ENCODE data around the gene ZRANB3.

ZRANB3 gene

DNA sequence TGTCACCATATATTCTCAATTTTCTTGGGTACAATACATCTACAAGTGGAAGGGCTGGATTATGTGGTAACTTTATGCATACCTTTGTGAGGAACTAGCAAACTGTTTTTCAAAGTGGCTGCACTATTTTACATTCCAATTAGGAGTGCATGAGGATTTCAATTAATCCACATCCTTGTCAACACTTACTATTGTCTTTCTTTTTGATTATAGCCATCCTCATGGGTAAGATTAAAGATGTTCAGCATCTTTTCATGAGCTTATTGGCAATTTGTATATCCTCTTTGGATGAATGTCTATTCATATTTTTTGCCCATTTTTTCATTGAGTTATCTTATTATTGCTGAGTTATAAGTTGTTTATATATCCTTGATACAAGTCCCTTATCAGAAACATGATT, 73.7 kb downstream of the ZRANB3 start:
- H3K9me2 ChIP-seq (ENCODE audit: low read depth, low read length): no peaks in the 10 kb centered on the region
- TF ChIP-seq, protein P1, sequence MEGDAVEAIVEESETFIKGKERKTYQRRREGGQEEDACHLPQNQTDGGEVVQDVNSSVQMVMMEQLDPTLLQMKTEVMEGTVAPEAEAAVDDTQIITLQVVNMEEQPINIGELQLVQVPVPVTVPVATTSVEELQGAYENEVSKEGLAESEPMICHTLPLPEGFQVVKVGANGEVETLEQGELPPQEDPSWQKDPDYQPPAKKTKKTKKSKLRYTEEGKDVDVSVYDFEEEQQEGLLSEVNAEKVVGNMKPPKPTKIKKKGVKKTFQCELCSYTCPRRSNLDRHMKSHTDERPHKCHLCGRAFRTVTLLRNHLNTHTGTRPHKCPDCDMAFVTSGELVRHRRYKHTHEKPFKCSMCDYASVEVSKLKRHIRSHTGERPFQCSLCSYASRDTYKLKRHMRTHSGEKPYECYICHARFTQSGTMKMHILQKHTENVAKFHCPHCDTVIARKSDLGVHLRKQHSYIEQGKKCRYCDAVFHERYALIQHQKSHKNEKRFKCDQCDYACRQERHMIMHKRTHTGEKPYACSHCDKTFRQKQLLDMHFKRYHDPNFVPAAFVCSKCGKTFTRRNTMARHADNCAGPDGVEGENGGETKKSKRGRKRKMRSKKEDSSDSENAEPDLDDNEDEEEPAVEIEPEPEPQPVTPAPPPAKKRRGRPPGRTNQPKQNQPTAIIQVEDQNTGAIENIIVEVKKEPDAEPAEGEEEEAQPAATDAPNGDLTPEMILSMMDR (IDR thresholded peaks at IDR 0.05; ENCODE audit: low read length): no peak
- TF ChIP-seq EZH2 (IDR thresholded peaks at IDR 0.05; ENCODE audit: borderline replicate concordance, low read length): no peak
- no peak overlapping the region for H3K27ac ChIP-seq (ENCODE audit: low read depth, low read length, poor library complexity, severe bottlenecking)
- H2AFZ ChIP-seq (ENCODE audit: low read length): no peak overlapping the region
- no peaks in the 10 kb centered on the region for H3K79me2 ChIP-seq (ENCODE audit: insufficient read depth, low read length)
- H3K4me1 ChIP-seq (ENCODE audit: insufficient read depth, low read length, severe bottlenecking): no peaks in the 10 kb centered on the region
- no peaks in the 10 kb centered on the region for H3K27me3 ChIP-seq (ENCODE audit: insufficient read depth, low read length)
- peaks cover 6% of the 10 kb centered on the region; the same call in 1 of the 2 replicates for H3K9me3 ChIP-seq (ENCODE audit: low read length)
- no peaks in the 10 kb centered on the region for H4K20me1 ChIP-seq (ENCODE audit: insufficient read depth, low read length)
- no peak overlapping the region for H3K9ac ChIP-seq (ENCODE audit: low read length)
- H3K36me3 ChIP-seq (ENCODE audit: insufficient read depth, low read length): 0 out of 2 replicates have a peak, but pooled peaks cover 2% of the 10 kb centered on the region
- no peaks in the 10 kb centered on the region for H3F3A ChIP-seq (ENCODE audit: insufficient read depth, low read length)
- H3K4me2 ChIP-seq (ENCODE audit: low read length): no peak overlapping the region
- no peak overlapping the region for H3K4me3 ChIP-seq (ENCODE audit: low read depth, low read length, poor library complexity, severe bottlenecking)

DNA sequence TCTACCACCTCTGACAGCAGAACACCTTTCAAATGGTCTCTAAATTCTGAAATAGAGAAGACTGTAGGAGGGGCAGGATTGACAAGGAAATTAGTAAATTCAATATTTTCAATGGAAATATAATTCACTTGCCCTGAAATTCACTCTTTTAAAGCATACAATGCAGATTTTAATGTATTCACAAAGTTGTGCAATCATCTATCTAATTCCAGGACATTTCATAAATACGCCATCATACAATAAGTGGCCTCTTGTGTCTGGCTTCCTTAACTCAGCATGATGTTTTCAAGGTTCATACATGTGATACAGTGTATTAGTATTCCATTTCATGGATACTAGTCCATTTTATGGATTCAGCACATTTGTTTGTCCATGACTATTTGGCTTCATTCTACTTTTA, 74.2 kb downstream of the ZRANB3 start:
- Histone ChIP-seq H3K4me3 (ENCODE audit: low read depth, low read length, poor library complexity, severe bottlenecking) (no peak overlapping the region), H3K27ac (ENCODE audit: low read depth, low read length, poor library complexity, severe bottlenecking) (no peak overlapping the region), H3K9me2 (ENCODE audit: low read depth, low read length) (no peaks in the 10 kb centered on the region), H3K4me1 (ENCODE audit: insufficient read depth, low read length, severe bottlenecking) (no peaks in the 10 kb centered on the region), H2AFZ (ENCODE audit: low read length) (no peak overlapping the region), H3K4me2 (ENCODE audit: low read length) (no peak overlapping the region), H3F3A (ENCODE audit: insufficient read depth, low read length) (no peaks in the 10 kb centered on the region), H3K27me3 (ENCODE audit: insufficient read depth, low read length) (no peaks in the 10 kb centered on the region), H3K36me3 (ENCODE audit: insufficient read depth, low read length) (0 out of 2 replicates have a peak, but pooled peaks cover 2% of the 10 kb centered on the region), H3K9me3 (ENCODE audit: low read length) (peaks cover 6% of the 10 kb centered on the region; the same call in 1 of the 2 replicates), H3K9ac (ENCODE audit: low read length) (no peak overlapping the region), H3K79me2 (ENCODE audit: insufficient read depth, low read length) (no peaks in the 10 kb centered on the region), H4K20me1 (ENCODE audit: insufficient read depth, low read length) (no peaks in the 10 kb centered on the region)
- TF ChIP-seq EZH2 (IDR thresholded peaks at IDR 0.05; ENCODE audit: borderline replicate concordance, low read length): no peak
- TF ChIP-seq, protein P1 (IDR thresholded peaks at IDR 0.05; ENCODE audit: low read length): no peak

DNA sequence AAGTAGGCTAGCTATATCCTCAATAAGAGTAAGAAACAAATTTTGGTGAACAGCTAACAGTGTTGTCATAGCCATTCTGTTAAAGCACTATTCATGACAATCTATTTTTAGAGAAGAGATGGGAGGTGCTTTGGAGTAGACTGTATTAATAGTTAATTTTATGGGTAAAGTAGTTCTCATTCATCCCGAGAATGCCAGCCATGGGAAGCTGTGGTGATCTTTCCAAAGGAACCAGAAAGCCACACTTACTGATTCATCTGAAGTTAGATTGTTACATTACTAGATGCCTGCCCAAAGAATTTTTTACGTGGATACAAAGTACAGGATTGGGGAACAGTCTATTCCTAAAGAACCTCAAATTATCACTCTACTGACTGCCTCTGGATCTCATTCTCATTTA, 74.6 kb downstream of the ZRANB3 start:
- Histone ChIP-seq H3K4me1 (ENCODE audit: insufficient read depth, low read length, severe bottlenecking) (no peaks in the 10 kb centered on the region), H2AFZ (ENCODE audit: low read length) (no peak overlapping the region), H3K9me3 (ENCODE audit: low read length) (peaks cover 8% of the 10 kb centered on the region; the same call in 1 of the 2 replicates), H4K20me1 (ENCODE audit: insufficient read depth, low read length) (no peaks in the 10 kb centered on the region), H3K9ac (ENCODE audit: low read length) (no peak overlapping the region), H3K27ac (ENCODE audit: low read depth, low read length, poor library complexity, severe bottlenecking) (no peak overlapping the region), H3K79me2 (ENCODE audit: insufficient read depth, low read length) (no peaks in the 10 kb centered on the region), H3K9me2 (ENCODE audit: low read depth, low read length) (no peaks in the 10 kb centered on the region), H3K4me2 (ENCODE audit: low read length) (no peak overlapping the region), H3F3A (ENCODE audit: insufficient read depth, low read length) (no peaks in the 10 kb centered on the region), H3K4me3 (ENCODE audit: low read depth, low read length, poor library complexity, severe bottlenecking) (no peak overlapping the region), H3K27me3 (ENCODE audit: insufficient read depth, low read length) (no peaks in the 10 kb centered on the region), H3K36me3 (ENCODE audit: insufficient read depth, low read length) (0 out of 2 replicates have a peak, but pooled peaks cover 2% of the 10 kb centered on the region)
- TF ChIP-seq EZH2 (IDR thresholded peaks at IDR 0.05; ENCODE audit: borderline replicate concordance, low read length): no peak
- TF ChIP-seq, protein P1 (IDR thresholded peaks at IDR 0.05; ENCODE audit: low read length): no peak

Data from OCI-LY1 (cell line).